GM12892 (cell line): ENCODE data around the gene FNDC11.

Source experiments
- POLR2A ChIP-seq: IDR thresholded peaks from 2 replicates; pipeline ENCODE4 v1.6.1; 2011; ENCODE audit warnings: low read depth, low read length, control low read depth
- POLR2AphosphoS5 ChIP-seq: IDR thresholded peaks from 2 replicates; pipeline ENCODE4 v1.6.1; 2011; ENCODE audit warnings: low read depth, low read length, control low read depth
- TAF1 ChIP-seq: IDR thresholded peaks from 2 replicates; pipeline ENCODE4 v1.6.1; 2011; ENCODE audit warnings: low read depth, mild to moderate bottlenecking, control low read depth, low read length, borderline replicate concordance

GRCh38 chr20:63539092-63539430, 14.9 kb upstream of the FNDC11 start:
- TF ChIP-seq POLR2AphosphoS5 = no peak
- TF ChIP-seq POLR2A = no peak
- TF ChIP-seq TAF1 = no peak
